Mammary epithelial cell (primary cell): ENCODE data around the gene NMUR2.

Experiments
- CTCF ChIP-seq, 2 donors: IDR thresholded peaks in 1 of 2; conservative IDR thresholded peaks in 1 of 2; 2 replicates each; pipeline ENCODE4 v1.5.1; 2011 to 2012; ENCODE audit warnings: inconsistent platforms in 2 of 2, low read length in 2 of 2, mild to moderate bottlenecking in 2 of 2, control low read depth in 1 of 2, low read depth in 1 of 2; ENCODE audit not compliant: insufficient read depth in 1 of 2; ENCODE audit errors: extremely low read depth in 1 of 2
- EZH2 ChIP-seq: IDR thresholded peaks from 2 replicates; pipeline ENCODE4 v1.6.1; 2012; ENCODE audit warnings: low read length, inconsistent platforms, borderline replicate concordance

GRCh38 chr5:152397581-152397980 lies 7.5 kb downstream of the NMUR2 start:
- no peak for TF ChIP-seq CTCF (conservative IDR thresholded peaks at IDR 0.05 in 1 of 2, IDR thresholded peaks at IDR 0.05 in 1 of 2; ENCODE audit: extremely low read depth in 1 of 2, insufficient read depth in 1 of 2, low read depth in 1 of 2, low read length in 2 of 2)
- TF ChIP-seq EZH2, result no peak
